GM18505 (cell line): ENCODE results near the gene NPLOC4.

ENCODE experiments used
- ATAC-seq: cut with Tn5 transposase; IDR thresholded peaks from one replicate; pipeline ENCODE4 v1.9.1; 2021; ENCODE audit not compliant: unreplicated experiment
- POLR2A ChIP-seq: IDR thresholded peaks from 4 replicates; pipeline ENCODE4 v1.6.1; 2011; ENCODE audit warnings: borderline replicate concordance; ENCODE audit not compliant: insufficient read depth, insufficient read length; ENCODE audit errors: extremely low read depth

The NPLOC4 gene

DNA sequence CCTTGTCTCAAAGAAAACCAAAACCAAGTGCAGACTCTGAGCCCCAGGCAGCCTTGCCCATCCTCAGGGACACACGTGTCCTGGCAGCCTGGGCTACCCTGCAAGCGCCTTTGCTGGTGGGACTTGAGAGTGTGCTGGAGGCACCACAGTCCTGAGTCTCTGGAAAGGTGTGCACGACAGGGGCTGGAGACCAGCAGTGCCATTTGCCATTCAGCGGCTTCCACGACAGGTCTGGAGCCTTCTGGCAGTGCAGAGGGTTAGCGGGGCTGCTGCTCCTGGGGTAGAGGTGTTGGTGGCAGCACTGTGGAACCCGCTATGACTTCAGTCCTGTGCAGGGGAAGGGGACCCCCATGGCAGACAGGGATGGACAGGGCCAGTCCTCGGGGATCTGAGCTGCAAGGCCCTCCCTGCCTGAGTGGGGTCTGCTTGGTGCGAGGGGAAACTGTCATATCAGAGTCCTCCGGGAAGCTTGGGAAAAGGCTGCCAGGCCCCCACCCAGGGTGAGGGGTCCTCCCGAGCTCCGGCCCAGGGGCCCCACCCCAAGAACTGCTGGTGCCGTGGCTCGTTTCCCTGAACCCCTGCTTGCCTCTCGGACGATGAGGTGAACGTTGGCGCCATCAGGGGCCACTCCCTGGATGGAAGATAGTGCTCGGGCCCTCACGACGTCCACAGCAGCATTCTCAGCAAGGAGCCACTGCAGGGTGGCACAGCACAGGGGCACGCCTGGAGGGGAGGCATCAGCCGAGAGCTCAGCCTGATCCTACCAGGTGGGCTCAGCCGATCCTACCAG, 91.6 kb downstream of the NPLOC4 start:
- ATAC-seq: no peak
- no peak for TF ChIP-seq POLR2A

DNA sequence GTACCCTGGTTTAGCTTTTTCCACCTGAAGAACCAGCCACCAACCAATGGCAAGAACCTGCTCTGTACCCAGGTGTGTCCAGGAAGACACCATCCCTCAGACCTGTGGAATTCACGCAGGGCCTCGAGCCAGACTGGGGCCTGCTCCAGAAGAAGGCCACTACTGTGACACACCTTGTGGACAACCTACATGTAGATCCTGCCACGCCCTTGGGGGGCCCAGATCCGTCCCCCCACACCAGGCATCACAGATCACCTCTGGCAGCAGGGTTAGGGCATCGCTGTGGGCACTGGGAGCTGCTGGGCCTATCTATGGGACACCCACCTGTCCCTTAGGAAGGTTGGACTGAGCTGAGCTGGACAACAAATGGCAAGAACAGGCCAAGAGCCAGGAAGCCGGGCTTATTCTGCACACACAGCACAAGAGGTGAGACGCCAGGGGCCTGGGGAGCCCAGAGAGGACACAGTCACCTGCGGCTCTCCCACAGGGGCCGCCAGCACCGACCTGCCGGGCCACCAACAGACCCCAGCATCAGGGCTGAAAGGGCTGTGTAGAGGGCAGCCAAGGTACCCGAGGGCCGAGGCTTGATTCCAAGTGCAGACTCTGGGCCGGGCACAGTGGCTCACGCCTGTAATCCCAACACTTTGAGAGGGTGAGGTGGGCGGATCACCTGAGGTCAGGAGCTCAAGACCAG, 92.5 kb downstream of the NPLOC4 start:
- no peak for ATAC-seq
- no peak for TF ChIP-seq POLR2A

DNA sequence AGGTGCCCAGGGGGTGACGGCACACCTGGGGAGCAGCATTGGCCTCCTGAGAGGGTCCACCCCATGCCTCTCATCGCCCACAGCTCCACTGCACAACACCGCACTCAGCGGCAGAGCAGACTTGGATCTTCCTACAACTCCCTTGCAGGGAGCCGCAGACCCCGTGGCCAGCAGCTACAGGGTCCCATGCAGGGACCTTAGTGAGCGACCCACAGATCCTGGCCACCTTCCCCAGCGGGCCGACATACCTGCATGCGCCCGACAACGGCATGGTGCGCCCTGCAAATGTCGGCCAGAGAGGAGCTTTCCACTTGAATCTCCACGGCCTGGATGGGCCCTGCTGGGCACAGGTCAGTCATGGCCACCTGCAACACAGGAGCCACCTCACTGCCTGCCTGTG, 93.2 kb downstream of the NPLOC4 start:
- no peak for ATAC-seq
- no peak for TF ChIP-seq POLR2A

- no peak for ATAC-seq
- TF ChIP-seq POLR2A: no peak
Observed at GRCh38 chr17:81543339-81543675, 93.6 kb downstream of the NPLOC4 start.

GRCh38 chr17:81542431-81543338, 94.2 kb downstream of the NPLOC4 start:
- no peak for TF ChIP-seq POLR2A
- ATAC-seq: no peak

DNA sequence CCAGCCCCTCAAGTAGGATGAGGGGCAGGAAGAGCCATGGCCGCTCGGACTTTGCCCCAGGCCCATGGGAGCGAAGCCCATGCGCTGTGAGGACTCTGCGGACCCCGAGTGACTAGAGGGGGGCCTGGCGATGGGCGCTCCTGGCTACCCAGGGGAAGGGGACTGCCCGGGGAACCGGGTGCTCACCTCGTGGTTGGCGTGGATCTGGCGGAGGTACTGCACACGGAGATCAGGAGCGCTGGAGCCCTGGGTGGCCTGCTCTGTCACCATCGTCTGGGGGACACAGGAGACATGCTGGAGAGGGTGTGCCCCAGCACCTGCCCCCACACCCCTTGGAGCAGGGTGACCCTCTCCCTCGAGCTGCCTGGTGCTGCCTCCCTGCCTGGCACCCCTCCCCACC, 95.8 kb downstream of the NPLOC4 start:
- ATAC-seq: no peak

GRCh38 chr17:81540676-81541027, 96.3 kb downstream of the NPLOC4 start:
- no peak for TF ChIP-seq POLR2A
- no peak for ATAC-seq

More for the DNA sequence above, 95.8 kb downstream of the NPLOC4 start:
- no peak for TF ChIP-seq POLR2A

DNA sequence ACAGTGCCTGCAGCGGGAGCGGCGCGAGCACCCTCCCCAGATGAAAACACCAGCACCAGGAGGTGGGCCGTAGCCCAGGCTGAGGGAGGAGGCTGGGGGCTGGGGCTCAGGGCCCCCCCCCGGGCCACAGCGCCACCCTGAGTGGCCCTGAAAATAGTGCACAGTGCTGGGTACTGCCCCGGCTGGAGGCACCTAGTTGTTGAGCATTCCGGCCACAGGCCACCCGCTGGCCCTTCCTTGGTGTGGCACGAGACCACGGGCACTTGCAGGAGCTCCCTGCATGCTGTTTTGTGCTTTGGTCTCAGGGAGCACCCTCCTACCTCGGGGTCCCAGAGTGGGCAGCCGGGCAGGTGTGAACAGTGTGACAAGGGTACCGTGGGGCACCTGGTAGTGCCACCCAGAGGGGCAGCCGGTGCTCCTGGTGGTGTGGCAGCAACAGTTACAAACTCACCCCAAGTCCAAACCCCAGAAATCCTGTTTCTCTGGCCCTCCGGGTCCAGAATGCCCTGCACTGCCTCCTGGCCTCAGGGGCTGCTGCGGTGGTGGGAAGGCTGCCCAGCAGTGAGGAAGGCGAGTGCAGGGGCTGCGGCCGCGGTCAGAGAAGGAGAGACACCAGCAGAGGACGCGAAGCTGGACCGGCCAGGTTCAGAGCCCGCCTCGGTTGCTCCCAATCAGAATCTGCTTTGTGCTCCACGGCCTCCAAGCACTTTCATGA, 96.8 kb downstream of the NPLOC4 start:
- no peak for ATAC-seq

GRCh38 chr17:81539571-81539900, 97.4 kb downstream of the NPLOC4 start:
- no peak for ATAC-seq
- TF ChIP-seq POLR2A: no peak

More for the DNA sequence above, 96.8 kb downstream of the NPLOC4 start:
- peak; percentile 26 for TF ChIP-seq POLR2A

DNA sequence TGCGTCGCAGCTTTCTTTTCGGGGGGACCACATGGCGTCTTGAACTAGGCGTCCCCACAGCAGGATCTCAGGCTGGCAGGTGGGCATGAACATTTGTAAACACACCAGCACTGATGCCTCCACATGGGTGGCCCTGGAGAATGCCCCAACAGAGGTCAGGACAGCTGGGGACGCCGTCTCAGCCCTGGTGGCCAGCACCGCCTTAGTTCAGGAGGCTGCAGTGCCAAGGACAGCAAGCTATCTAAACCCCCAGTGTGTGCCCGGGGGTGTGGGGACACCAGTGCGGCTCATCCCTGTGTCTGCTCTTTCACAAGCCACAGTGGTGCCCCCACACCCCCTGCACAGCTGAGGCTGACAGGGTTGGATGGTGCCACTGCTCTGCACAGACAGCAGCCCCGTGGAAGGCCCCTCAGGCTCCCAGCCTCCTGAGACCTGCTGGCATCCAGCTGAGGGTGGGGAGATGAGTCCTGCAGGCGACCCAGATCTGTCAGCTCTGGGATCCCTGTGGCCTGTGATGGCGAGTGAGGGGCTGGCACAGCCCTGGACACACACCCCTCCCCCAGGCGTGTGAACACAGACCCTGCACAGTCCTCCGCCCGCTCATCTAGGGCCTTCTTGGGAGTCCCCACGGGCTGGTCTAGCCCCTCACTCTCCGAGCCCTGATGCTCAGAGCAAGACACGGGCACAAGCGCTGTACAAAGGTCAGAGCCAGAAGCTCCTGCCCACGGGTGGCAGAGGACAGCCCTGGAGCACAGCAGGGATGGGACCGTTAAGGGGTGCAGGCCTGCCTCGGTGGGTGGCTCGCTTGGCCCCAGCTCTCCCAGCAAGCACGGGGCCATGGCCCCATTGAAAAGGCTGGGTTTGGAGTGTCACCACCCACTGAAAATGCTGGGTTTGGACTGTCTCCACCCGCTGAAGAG, 98.0 kb downstream of the NPLOC4 start:
- no peak for TF ChIP-seq POLR2A
- no peak for ATAC-seq

DNA sequence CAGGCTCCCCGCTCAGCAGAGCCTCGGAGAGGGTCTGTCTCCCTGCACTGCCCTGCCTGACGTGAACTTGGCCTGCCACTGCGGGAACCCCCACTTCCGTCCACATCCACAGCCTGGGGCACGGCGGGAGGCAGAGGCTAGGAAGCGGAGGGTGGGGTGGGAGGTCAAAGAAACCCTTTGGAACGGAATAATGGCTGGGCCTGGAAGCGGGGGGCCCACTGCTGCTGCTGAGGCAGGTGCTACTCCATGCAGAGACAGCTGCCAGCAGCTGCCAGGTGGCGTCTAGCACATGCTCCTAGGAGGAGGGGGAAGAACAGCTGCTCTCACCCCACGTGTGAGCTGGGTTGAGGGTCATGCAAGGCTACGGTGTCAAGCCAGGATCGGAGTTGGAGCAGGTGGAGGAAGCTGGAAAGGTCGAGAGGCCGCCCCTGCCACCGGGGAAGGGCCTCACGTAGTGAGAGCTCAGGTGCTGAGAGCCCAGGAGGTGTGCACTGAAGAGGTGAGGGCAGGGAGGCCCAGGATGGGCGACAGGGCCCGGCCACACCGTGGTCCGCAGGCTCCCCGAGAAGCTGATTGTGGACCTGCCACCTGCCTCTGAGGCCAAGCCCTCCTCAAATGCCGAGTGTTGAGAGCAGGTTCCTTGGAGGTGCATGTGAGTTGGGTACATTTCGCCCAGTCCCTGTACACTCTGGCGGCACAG, 98.9 kb downstream of the NPLOC4 start:
- ATAC-seq: no peak
- TF ChIP-seq POLR2A: no peak
